Neuronal stem cell (in vitro differentiated cells): ENCODE measurements around the gene MAST3.
A peak's percentile ranks its signal among the peaks of the same experiment; 100 is the strongest.

ENCODE experiments used
- DNase-seq: peaks from one replicate; pipeline ENCODE4 v3.0.0-alpha.2; 2013; ENCODE audit warnings: low spot score
- H2AFZ ChIP-seq: one replicate; pipeline ENCODE4 v1.6.1; 2013; ENCODE audit warnings: mild to moderate bottlenecking, low read length, inconsistent platforms
- H2AK5ac ChIP-seq: 2 replicates; pipeline ENCODE4 v1.6.1; 2013; ENCODE audit warnings: low read depth, mild to moderate bottlenecking, inconsistent platforms, low read length, moderate library complexity, mixed read lengths
- H2BK120ac ChIP-seq: 2 replicates; pipeline ENCODE4 v1.6.1; 2013; ENCODE audit warnings: low read depth, mild to moderate bottlenecking, inconsistent platforms, low read length, moderate library complexity, mixed read lengths
- H2BK12ac ChIP-seq: one replicate; pipeline ENCODE4 v1.6.1; 2013; ENCODE audit warnings: low read length, inconsistent platforms
- H2BK15ac ChIP-seq: 2 replicates; pipeline ENCODE4 v1.6.1; 2013; ENCODE audit warnings: mild to moderate bottlenecking, low read length, inconsistent platforms, mixed read lengths
- H2BK5ac ChIP-seq: one replicate; pipeline ENCODE4 v1.6.1; 2013; ENCODE audit warnings: inconsistent platforms, mild to moderate bottlenecking, low read length, moderate library complexity
- H3K14ac ChIP-seq: one replicate; pipeline ENCODE4 v1.6.1; 2013; ENCODE audit warnings: low read length, inconsistent platforms
- H3K18ac ChIP-seq: 2 replicates; pipeline ENCODE4 v1.6.1; 2013; ENCODE audit warnings: low read length, inconsistent platforms
- H3K23ac ChIP-seq: 2 replicates; pipeline ENCODE4 v1.6.1; 2013; ENCODE audit warnings: low read depth, mild to moderate bottlenecking, mixed read lengths, low read length, inconsistent platforms; ENCODE audit not compliant: poor library complexity
- H3K27ac ChIP-seq: replicated peaks from 3 replicates; pipeline ENCODE4 v1.5.1; 2013; ENCODE audit warnings: low read length, inconsistent platforms
- H3K27me3 ChIP-seq, 3 experiments: 2 replicates each; pipeline ENCODE4 v1.6.1; 2013; ENCODE audit warnings: low read length in 3 of 3, mild to moderate bottlenecking in 2 of 3, inconsistent platforms in 1 of 3, low read depth in 1 of 3, mixed read lengths in 1 of 3, moderate library complexity in 1 of 3; ENCODE audit not compliant: control insufficient read depth in 3 of 3, insufficient read depth in 3 of 3
- H3K36me3 ChIP-seq, 2 donors: replicated peaks in 1 of 2; 2 replicates each; pipeline ENCODE4 v1.6.1; 2013; ENCODE audit warnings: low read length in 2 of 2; ENCODE audit not compliant: control insufficient read depth in 2 of 2, insufficient read depth in 2 of 2
- H3K4ac ChIP-seq: 2 replicates; pipeline ENCODE4 v1.6.1; 2013; ENCODE audit warnings: inconsistent platforms, mild to moderate bottlenecking, low read length, moderate library complexity
- H3K4me1 ChIP-seq, 2 donors: 1 replicate in 1 of 2; 2 replicates in 1 of 2; pipeline ENCODE4 v1.6.1; 2013; ENCODE audit warnings: low read length in 2 of 2, low read depth in 1 of 2; ENCODE audit not compliant: control insufficient read depth in 2 of 2, insufficient read depth in 1 of 2
- H3K4me2 ChIP-seq: one replicate; pipeline ENCODE4 v1.6.1; 2013; ENCODE audit warnings: mild to moderate bottlenecking, low read length, inconsistent platforms; ENCODE audit not compliant: insufficient read depth, poor library complexity, severe bottlenecking
- H3K4me3 ChIP-seq, 2 donors: 2 replicates each; pipeline ENCODE4 v1.5.1; 2013; ENCODE audit warnings: low read length in 2 of 2, mild to moderate bottlenecking in 2 of 2, inconsistent platforms in 1 of 2, moderate library complexity in 1 of 2
- H3K79me1 ChIP-seq: one replicate; pipeline ENCODE4 v1.6.1; 2013; ENCODE audit warnings: low read depth, mild to moderate bottlenecking, inconsistent platforms, low read length, moderate library complexity
- H3K9ac ChIP-seq: one replicate; pipeline ENCODE4 v1.6.1; 2013; ENCODE audit warnings: mild to moderate bottlenecking, low read depth, low read length, inconsistent platforms; ENCODE audit not compliant: poor library complexity
- H3K9me3 ChIP-seq, 2 donors: replicated peaks in 1 of 2; 2 replicates each; pipeline versions ENCODE3 to v1.6.1; 2013; ENCODE audit warnings: low read length in 2 of 2, mild to moderate bottlenecking in 2 of 2, inconsistent platforms in 1 of 2, low read depth in 1 of 2, mixed read lengths in 1 of 2, moderate library complexity in 1 of 2; ENCODE audit not compliant: control insufficient read depth in 2 of 2, insufficient read depth in 1 of 2
- H4K8ac ChIP-seq: one replicate; pipeline ENCODE4 v1.6.1; 2013; ENCODE audit warnings: low read depth, mild to moderate bottlenecking, inconsistent platforms, low read length, moderate library complexity
- H4K91ac ChIP-seq: one replicate; pipeline ENCODE4 v1.6.1; 2013; ENCODE audit warnings: low read length, low read depth, mild to moderate bottlenecking, inconsistent platforms; ENCODE audit not compliant: poor library complexity
- WGBS, 2 donors: extraction: QIAGEN DNeasy Blood & Tissue Kit; methylation state at CpG; one replicate each; pipeline ENCODE4 v1.1.7; 2013; ENCODE audit warnings: missing lambda C conversion rate in 2 of 2, mixed read lengths in 1 of 2; ENCODE audit not compliant: insufficient read length in 2 of 2, insufficient replicate concordance in 1 of 2; ENCODE audit errors: extremely low coverage in 2 of 2; 5-methylcytosine and 5-hydroxymethylcytosine counted together

Gene MAST3

GRCh38 chr19:18097993-18098890, 664 bp downstream of the MAST3 start:
- H3K4ac ChIP-seq, result no peak overlapping the region
- H3K23ac ChIP-seq, result peak overlapping the region; percentile 80
- peak overlapping the region; percentile 45 for H2BK5ac ChIP-seq
- peak overlapping the region; percentile 78 for H3K18ac ChIP-seq
- peak overlapping the region; percentile 81 for H2AFZ ChIP-seq
- DNase-seq, result no peak
- H2AK5ac ChIP-seq, result peak overlapping the region; percentile 85
- no peaks in the 10 kb centered on the region for H3K36me3 ChIP-seq
- WGBS, 2 donors, result no CpG with 5 or more reads among the region's 22 CpGs
- peak overlapping the region; percentile 54 for H3K4me2 ChIP-seq
- H2BK120ac ChIP-seq, result peak overlapping the region; percentile 65
- H3K9me3 ChIP-seq, result no peaks in the 10 kb centered on the region
- H3K79me1 ChIP-seq, result no peaks in the 10 kb centered on the region
- H2BK12ac ChIP-seq, result peak overlapping the region; percentile 46
- no peak overlapping the region for H3K9ac ChIP-seq
- H4K8ac ChIP-seq, result no peak overlapping the region
- H3K4me1 ChIP-seq, result peaks cover 6 to 9% of the 10 kb centered on the region in 2 donors
- H3K4me3 ChIP-seq, result peak overlapping the region; percentile 41 to 56
- H3K27me3 ChIP-seq, result peaks cover 2 to 22% (median 22%) of the 10 kb centered on the region in 3 experiments
- H3K27ac ChIP-seq, result no peak overlapping the region
- peak overlapping the region; percentile 67 for H2BK15ac ChIP-seq
- no peak overlapping the region for H3K14ac ChIP-seq
- H4K91ac ChIP-seq, result no peak overlapping the region

- Histone ChIP-seq H3K36me3 (no peaks in the 10 kb centered on the region), H3K23ac (no peak overlapping the region), H3K18ac (peak overlapping the region; percentile 78), H2AFZ (no peak overlapping the region), H2BK15ac (peak overlapping the region; percentile 67), H3K27ac (no peak overlapping the region), H2BK120ac (peak overlapping the region; percentile 65), H3K14ac (no peak overlapping the region), H3K9ac (no peak overlapping the region), H2AK5ac (peak overlapping the region; percentile 85), H4K91ac (no peak overlapping the region), H3K9me3 (no peaks in the 10 kb centered on the region), H3K4me1 (peaks cover 5 to 9% of the 10 kb centered on the region in 2 donors), H3K27me3 (peaks cover 2 to 22% (median 22%) of the 10 kb centered on the region in 3 experiments), H2BK5ac (peak overlapping the region; percentile 45), H2BK12ac (peak overlapping the region; percentile 46), H4K8ac (no peak overlapping the region), H3K4me3 (no peak overlapping the region), H3K79me1 (no peaks in the 10 kb centered on the region), H3K4ac (no peak overlapping the region), H3K4me2 (peak overlapping the region; percentile 43)
- no CpG with 5 or more reads among the region's 34 CpGs for WGBS, 2 donors
- no peak for DNase-seq
Measured at GRCh38 chr19:18098891-18099622, 1.5 kb downstream of the MAST3 start.

GRCh38 chr19:18099623-18099995, 2.0 kb downstream of the MAST3 start:
- peaks cover 5 to 9% of the 10 kb centered on the region in 2 donors for H3K4me1 ChIP-seq
- no peaks in the 10 kb centered on the region for H3K36me3 ChIP-seq
- H2BK120ac ChIP-seq, result no peak overlapping the region
- no peak overlapping the region for H2AK5ac ChIP-seq
- H2BK12ac ChIP-seq, result no peak overlapping the region
- H4K8ac ChIP-seq, result no peak overlapping the region
- DNase-seq, result no peak
- H3K18ac ChIP-seq, result peak overlapping the region; percentile 39
- H3K9ac ChIP-seq, result no peak overlapping the region
- no peak overlapping the region for H2AFZ ChIP-seq
- H2BK15ac ChIP-seq, result no peak overlapping the region
- H3K27ac ChIP-seq, result no peak overlapping the region
- H3K4me3 ChIP-seq, result no peak overlapping the region
- H3K79me1 ChIP-seq, result no peaks in the 10 kb centered on the region
- H3K4ac ChIP-seq, result no peak overlapping the region
- no peaks in the 10 kb centered on the region for H3K9me3 ChIP-seq
- H3K14ac ChIP-seq, result no peak overlapping the region
- WGBS, 2 donors, result no CpG with 5 or more reads among the region's 8 CpGs
- no peak overlapping the region for H4K91ac ChIP-seq
- H3K27me3 ChIP-seq, result peaks cover 2 to 22% (median 22%) of the 10 kb centered on the region in 3 experiments
- no peak overlapping the region for H2BK5ac ChIP-seq
- H3K4me2 ChIP-seq, result no peak overlapping the region
- no peak overlapping the region for H3K23ac ChIP-seq

- Histone ChIP-seq H3K4me3 (peak overlapping the region in 1 of 2 donors; percentile 24), H3K79me1 (no peaks in the 10 kb centered on the region), H2AFZ (peak overlapping the region; percentile 85), H2BK5ac (no peak overlapping the region), H3K23ac (no peak overlapping the region), H2BK15ac (no peak overlapping the region), H4K91ac (no peak overlapping the region), H2BK12ac (no peak overlapping the region), H2BK120ac (no peak overlapping the region), H3K4ac (no peak overlapping the region), H3K14ac (no peak overlapping the region), H3K4me2 (peak overlapping the region; percentile 13), H3K4me1 (peaks cover 5 to 9% of the 10 kb centered on the region in 2 donors), H4K8ac (no peak overlapping the region), H3K27ac (peak overlapping the region; percentile 20), H3K9me3 (no peaks in the 10 kb centered on the region), H3K18ac (peak overlapping the region; percentile 25), H2AK5ac (no peak overlapping the region), H3K36me3 (no peaks in the 10 kb centered on the region), H3K27me3 (peaks cover 2 to 22% (median 22%) of the 10 kb centered on the region in 3 experiments), H3K9ac (no peak overlapping the region)
- WGBS, 2 donors, result no CpG with 5 or more reads among the region's 18 CpGs
- DNase-seq, result peak; percentile 58
Measured at GRCh38 chr19:18100710-18101109, 3.1 kb downstream of the MAST3 start.
